HG02870 (cell line): ENCODE data around the gene PLD2.
"Not testable (repeated sequence)": the region's sequence is repeated elsewhere in the genome, so short reads cannot be mapped to it uniquely, and the experiment has no call there.

Source experiments
- ATAC-seq: cut with Tn5 transposase; IDR thresholded peaks from one replicate; pipeline ENCODE4 v1.9.1; 2021; ENCODE audit warnings: mild to moderate bottlenecking, moderate library complexity; ENCODE audit not compliant: unreplicated experiment

PLD2 gene

GRCh38 chr17:4853208-4853671 lies 46.3 kb downstream of the PLD2 start:
- no peak for ATAC-seq

GRCh38 chr17:4854111-4854681 lies 47.2 kb downstream of the PLD2 start:
- no peak for ATAC-seq

DNA sequence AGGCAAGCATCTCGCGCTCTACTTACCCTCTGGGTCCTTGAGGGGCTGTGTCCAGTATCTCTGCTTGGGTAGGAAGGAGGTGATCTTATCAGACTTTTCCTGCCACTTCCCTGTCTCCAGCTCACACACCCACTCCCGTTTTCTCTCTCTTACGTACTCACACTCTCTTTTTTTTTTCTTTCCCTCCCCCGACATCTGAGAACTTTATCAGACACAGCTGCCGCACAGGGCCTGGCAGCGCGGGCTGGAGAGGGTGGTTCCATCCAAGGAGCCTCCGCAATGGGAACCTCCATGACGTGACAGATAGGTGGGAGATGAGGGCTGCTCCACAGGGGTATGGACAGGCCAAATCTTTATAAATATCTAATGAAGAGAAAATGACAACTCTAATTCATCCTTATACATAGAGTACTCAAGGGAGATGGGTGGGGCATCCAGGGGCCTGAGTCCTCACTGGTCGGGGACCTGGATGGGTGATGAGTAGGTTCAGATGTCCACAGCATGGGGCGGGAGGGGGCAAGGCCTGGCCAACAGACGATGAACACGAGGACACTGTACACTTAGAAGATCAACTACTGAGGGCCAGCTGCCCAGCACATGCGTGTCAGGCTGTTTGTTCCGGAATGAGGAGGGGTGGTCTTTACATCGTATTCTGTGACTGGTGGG lies 49.5 kb downstream of the PLD2 start:
- ATAC-seq: no peak

DNA sequence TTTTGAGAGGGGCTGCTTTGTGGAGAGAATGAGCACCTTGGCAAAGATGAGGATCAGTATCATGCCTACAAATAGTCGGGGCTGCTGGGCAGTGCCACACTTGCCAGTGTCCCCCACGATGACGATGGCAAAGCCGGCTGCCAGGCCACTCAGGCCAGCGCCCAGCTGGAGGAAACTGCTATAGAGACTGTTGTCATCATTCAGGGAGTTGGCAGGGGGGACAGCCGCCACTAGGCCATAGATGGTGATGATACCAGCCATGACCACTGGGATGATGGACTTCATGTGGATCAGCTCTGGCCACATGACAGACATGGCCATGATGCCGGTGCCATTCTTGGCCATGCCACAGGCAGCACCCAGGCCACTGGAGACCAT lies 50.0 kb downstream of the PLD2 start:
- no peak for ATAC-seq

GRCh38 chr17:4857347-4857746 lies 50.4 kb downstream of the PLD2 start:
- ATAC-seq: not testable (repeated sequence)

DNA sequence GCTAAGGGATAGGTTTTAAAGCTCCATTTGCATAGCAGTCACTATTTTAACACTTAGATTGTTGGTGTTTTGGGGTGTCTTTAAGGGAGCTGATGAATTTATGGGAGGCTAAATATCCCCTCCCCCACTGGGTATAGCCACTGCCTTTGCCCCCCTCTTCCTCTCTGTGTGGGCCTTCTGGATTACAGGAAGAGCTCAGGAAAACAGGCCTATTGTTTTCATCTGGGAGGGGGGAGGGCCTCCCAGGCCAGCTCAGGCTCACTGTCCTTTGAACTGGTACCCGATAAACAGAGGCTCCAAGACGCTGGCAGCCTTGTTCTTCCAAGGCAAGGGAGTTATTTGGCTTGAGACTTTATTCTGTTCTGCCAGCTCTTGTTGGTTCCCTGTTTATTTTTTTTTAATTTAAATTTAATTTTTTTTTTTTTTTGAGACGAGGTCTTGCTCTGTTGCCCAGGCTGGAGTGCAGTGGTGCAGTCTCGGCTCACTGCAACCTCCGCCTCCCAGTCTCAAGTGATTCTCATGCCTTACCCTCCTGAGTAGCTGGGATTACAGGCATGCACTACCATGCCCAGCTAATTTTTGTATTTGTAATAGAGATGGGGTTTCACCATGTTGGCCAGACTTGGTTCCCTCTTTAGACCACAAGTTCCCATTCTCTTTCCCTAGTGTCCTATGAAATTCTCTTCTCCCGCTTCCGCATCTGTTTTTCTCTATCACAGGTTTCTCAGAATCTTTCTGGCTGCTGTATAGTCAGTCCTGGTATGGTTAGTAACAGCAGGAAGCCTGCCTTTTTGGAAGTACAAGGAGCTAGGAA lies 51.3 kb downstream of the PLD2 start:
- ATAC-seq: no peak

GRCh38 chr17:4858882-4859260 lies 51.9 kb downstream of the PLD2 start:
- no peak for ATAC-seq

DNA sequence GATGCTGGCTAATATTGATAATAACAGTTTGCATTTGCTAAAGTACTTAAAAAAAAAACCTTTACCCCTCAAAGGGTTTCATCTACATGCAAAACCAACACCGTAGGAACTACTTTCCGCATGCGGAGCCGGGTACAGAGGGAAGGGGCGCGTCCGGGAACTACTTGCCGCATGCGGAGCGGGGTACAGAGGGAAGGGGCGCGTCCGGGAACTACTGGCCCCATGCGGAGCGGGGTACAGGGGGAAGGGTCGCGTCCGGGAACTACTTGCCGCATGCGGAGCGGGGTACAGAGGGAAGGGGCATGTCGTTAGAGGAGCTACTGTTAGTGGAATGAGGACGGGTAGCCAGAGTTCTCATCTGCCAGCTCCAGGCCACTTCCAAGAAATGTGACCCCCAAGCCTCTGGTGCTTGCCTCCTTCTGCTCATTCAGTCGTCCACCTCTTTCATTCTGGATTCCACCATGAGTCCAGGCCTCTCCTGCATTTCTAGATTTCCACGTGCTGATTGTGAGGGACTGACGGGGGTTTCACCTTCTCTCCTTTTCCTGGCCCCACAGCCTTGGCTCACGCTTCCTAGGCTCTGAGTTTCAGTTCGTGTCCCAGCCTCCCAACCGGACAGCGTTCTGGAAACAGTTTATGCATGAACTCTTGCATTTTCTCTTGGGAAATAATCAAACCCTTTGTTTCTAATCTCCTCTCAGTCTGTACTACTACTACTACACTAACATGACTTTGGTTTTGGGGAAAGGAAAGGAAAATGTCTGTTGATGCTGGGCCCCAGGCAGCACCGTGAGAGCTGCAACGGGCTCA lies 53.1 kb downstream of the PLD2 start:
- ATAC-seq: no peak

DNA sequence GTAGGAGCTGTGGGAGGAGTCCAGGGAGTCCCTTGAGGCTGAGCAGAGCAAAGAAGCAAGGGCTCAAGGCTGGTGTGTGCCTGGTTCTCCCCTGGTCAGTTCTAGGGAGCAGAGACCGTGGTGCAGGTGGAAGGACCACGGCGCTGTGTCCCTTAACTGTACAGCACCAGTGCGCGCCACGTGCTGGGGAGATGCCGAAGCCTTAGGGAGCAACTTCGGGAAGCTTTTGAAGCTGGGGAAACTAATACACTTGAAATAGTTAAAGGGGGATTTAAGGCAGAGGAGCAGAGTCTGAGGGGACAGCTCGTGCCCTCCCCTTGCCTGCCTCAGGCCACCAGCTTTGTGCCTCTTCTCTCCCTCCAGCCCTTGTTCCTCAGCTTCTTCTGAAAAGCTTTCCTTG lies 53.7 kb downstream of the PLD2 start:
- ATAC-seq: no peak

DNA sequence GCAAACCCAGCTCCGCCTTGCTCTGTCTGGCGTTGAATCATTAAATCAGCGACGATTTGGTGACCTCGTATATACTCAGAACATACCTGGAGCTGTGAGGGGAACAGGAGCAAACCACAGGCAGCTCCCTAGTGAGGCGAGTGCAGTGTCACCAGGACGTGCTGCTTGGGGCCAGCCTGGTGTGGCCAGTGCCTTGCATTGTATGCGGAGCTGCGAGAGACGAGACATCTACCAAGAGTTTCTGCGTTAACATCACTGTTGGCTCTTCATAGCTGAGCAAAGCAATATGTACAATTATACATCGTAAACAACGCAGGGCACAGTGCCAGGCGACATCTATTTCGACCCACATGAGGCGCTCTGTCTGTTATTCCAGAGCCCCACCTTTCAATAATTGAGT lies 54.1 kb downstream of the PLD2 start:
- ATAC-seq: no peak

DNA sequence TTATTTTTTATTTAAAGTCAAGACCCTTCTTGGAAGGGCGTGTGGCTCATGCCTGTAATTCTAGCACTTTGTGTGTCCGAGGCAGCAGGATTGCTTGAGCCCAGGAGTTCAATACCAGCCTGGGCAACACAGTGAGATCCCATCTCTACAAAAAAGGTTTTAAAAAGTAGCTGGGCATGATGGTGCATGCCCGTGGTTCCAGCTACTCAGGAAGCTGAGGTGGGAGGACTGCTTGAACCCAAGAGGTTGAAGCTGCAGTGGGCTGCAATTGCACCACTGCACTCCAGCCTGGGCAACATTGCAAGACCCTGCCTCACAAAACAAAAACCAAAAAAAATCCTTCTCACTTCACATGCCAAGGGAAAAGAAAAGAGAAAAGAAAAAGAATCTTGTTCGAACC lies 55.8 kb downstream of the PLD2 start:
- ATAC-seq: no peak

- no peak for ATAC-seq
Observed at GRCh38 chr17:4863321-4863720, 56.4 kb downstream of the PLD2 start.

GRCh38 chr17:4867535-4867934 lies 60.6 kb downstream of the PLD2 start:
- not testable (repeated sequence) for ATAC-seq

GRCh38 chr17:4869058-4869998 lies 62.4 kb downstream of the PLD2 start:
- not testable (repeated sequence) for ATAC-seq

DNA sequence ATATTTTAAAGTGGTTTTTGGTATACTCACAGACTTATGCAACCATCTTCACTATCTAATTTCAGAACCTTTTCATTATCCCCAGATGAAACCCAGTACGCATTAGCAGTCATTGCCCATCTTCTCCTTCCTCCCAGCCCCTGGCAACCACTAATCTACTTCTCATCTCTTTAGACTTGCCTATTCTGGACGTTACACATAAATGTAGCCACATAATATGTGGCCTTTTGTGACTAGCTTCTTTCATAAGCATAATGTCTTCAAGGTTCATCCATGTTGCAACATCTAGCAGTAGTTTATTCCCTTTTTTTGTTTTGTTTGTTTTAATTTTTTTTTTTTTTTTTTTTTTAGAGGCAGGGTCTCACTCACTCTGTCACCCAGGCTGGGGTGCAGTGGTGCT lies 63.9 kb downstream of the PLD2 start:
- ATAC-seq: no peak

- no peak for ATAC-seq
Observed at GRCh38 chr17:4872786-4873185, 65.8 kb downstream of the PLD2 start.
